Loucy (cell line): Measurements from ENCODE around the gene MFSD6.

ENCODE experiments used
- EZH2phosphoT487 ChIP-seq: fragments of 200-600 bp; IDR thresholded peaks from 2 replicates; pipeline ENCODE4 v1.6.1; 2018; ENCODE audit warnings: antibody characterized with exemption, mild to moderate bottlenecking, moderate library complexity, borderline replicate concordance
- TF ChIP-seq, protein P1 (sequence below): fragments of 200-600 bp; sonication (generic); conservative IDR thresholded peaks from 2 replicates; pipeline ENCODE4 v1.5.1; 2014; ENCODE audit warnings: mild to moderate bottlenecking, antibody characterized with exemption, low read length

- TF ChIP-seq, protein P1, sequence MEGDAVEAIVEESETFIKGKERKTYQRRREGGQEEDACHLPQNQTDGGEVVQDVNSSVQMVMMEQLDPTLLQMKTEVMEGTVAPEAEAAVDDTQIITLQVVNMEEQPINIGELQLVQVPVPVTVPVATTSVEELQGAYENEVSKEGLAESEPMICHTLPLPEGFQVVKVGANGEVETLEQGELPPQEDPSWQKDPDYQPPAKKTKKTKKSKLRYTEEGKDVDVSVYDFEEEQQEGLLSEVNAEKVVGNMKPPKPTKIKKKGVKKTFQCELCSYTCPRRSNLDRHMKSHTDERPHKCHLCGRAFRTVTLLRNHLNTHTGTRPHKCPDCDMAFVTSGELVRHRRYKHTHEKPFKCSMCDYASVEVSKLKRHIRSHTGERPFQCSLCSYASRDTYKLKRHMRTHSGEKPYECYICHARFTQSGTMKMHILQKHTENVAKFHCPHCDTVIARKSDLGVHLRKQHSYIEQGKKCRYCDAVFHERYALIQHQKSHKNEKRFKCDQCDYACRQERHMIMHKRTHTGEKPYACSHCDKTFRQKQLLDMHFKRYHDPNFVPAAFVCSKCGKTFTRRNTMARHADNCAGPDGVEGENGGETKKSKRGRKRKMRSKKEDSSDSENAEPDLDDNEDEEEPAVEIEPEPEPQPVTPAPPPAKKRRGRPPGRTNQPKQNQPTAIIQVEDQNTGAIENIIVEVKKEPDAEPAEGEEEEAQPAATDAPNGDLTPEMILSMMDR: no peak
- no peak for TF ChIP-seq EZH2phosphoT487
Measured at GRCh38 chr2:190369635-190370034, 38.5 kb upstream of the MFSD6 start.
